Measurements from ENCODE around the gene LRFN5.
"Not testable (repeated sequence)": the region's sequence is repeated elsewhere in the genome, so short reads cannot be mapped to it uniquely, and the experiment has no call there.

The LRFN5 gene

GRCh38 chr14:41663473-41663850, 56.8 kb downstream of the LRFN5 start:
- H3K9me2 ChIP-seq (replicated peaks; ENCODE audit: control insufficient read depth, low read length), result no peaks in the 10 kb centered on the region
- no peaks in the 10 kb centered on the region for H3K4me1 ChIP-seq (ENCODE audit: control insufficient read depth, low read length)
- H3K27me3 ChIP-seq (ENCODE audit: control insufficient read depth, low read length), result no peaks in the 10 kb centered on the region
- no peaks in the 10 kb centered on the region for H3K9me3 ChIP-seq (ENCODE audit: control insufficient read depth, insufficient read depth, low read length)
- no peak overlapping the region for H3K4me3 ChIP-seq (ENCODE audit: low read length)
- no peaks in the 10 kb centered on the region for H3K79me2 ChIP-seq (ENCODE audit: control insufficient read depth, low read length)
- no peaks in the 10 kb centered on the region for H3K36me3 ChIP-seq (ENCODE audit: control insufficient read depth, low read length)
- no peaks in the 10 kb centered on the region for H3F3A ChIP-seq (ENCODE audit: control insufficient read depth, insufficient read depth)
- TF ChIP-seq CTCF (IDR thresholded peaks at IDR 0.05; ENCODE audit: low read depth, low read length, poor library complexity, severe bottlenecking), result no peak
- no peak for TF ChIP-seq EZH2phosphoT487 (IDR thresholded peaks at IDR 0.05; ENCODE audit: borderline replicate concordance, low read length)
- H3K27ac ChIP-seq (ENCODE audit: low read depth, low read length), result no peak overlapping the region
- H3K4me2 ChIP-seq (ENCODE audit: low read length), result no peak overlapping the region
- no peaks in the 10 kb centered on the region for H4K20me1 ChIP-seq (ENCODE audit: control insufficient read depth, insufficient read depth, low read depth, low read length)

DNA sequence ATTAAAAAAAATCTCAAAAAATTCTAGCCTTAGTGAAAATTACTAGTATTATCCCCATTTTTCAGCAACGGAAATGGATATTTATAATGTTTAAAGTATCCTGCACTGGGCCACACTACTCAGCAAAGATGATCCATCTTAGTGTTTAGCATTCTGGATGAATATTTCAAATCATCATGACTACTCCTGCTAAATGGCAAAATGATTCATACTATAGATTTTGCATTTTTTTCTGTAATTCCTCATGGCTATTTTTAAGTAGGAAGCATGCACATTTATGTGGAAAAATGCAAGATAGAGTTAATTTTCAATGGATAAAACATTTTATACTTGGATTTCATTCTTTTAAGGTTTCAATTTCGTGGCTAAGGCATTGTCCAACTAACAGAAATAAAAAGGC, 59.6 kb downstream of the LRFN5 start:
- H3K9me3 ChIP-seq (ENCODE audit: control insufficient read depth, insufficient read depth, low read length), result no peaks in the 10 kb centered on the region
- H3K27ac ChIP-seq (ENCODE audit: low read depth, low read length), result no peak overlapping the region
- no peak for TF ChIP-seq CTCF (IDR thresholded peaks at IDR 0.05; ENCODE audit: low read depth, low read length, poor library complexity, severe bottlenecking)
- TF ChIP-seq EZH2phosphoT487 (IDR thresholded peaks at IDR 0.05; ENCODE audit: borderline replicate concordance, low read length), result no peak
- H3K27me3 ChIP-seq (ENCODE audit: control insufficient read depth, low read length), result no peaks in the 10 kb centered on the region
- no peaks in the 10 kb centered on the region for H3K79me2 ChIP-seq (ENCODE audit: control insufficient read depth, low read length)
- H3K4me2 ChIP-seq (ENCODE audit: low read length), result no peak overlapping the region
- no peaks in the 10 kb centered on the region for H3K4me1 ChIP-seq (ENCODE audit: control insufficient read depth, low read length)
- no peaks in the 10 kb centered on the region for H3K36me3 ChIP-seq (ENCODE audit: control insufficient read depth, low read length)
- no peak overlapping the region for H3K4me3 ChIP-seq (ENCODE audit: low read length)
- H3F3A ChIP-seq (ENCODE audit: control insufficient read depth, insufficient read depth), result no peaks in the 10 kb centered on the region
- no peaks in the 10 kb centered on the region for H4K20me1 ChIP-seq (ENCODE audit: control insufficient read depth, insufficient read depth, low read depth, low read length)
- no peaks in the 10 kb centered on the region for H3K9me2 ChIP-seq (replicated peaks; ENCODE audit: control insufficient read depth, low read length)

DNA sequence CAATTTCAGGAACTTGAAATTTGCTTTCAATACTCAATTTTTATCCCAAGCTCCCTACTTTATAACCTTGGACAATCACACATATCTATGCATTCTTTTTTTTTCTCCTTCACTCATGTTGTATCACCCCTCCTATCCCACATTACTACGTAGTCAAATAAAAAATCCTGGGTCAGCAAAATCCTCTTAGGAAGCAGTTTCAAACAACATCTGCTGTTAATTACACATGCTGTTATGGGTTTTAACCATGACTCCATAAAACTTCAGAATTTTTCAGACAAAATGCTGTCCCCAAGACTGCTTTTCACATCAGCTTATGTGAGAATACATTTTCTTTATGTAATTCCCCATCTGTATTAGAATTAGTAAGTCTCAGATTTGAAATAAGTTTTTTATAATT, 61.7 kb downstream of the LRFN5 start:
- Histone ChIP-seq H3K4me2 (ENCODE audit: low read length) (no peak overlapping the region), H3K4me3 (ENCODE audit: low read length) (no peak overlapping the region), H3K4me1 (ENCODE audit: control insufficient read depth, low read length) (no peaks in the 10 kb centered on the region), H3K27me3 (ENCODE audit: control insufficient read depth, low read length) (no peaks in the 10 kb centered on the region), H3K27ac (ENCODE audit: low read depth, low read length) (no peak overlapping the region), H3F3A (ENCODE audit: control insufficient read depth, insufficient read depth) (no peaks in the 10 kb centered on the region), H4K20me1 (ENCODE audit: control insufficient read depth, insufficient read depth, low read depth, low read length) (no peaks in the 10 kb centered on the region), H3K36me3 (ENCODE audit: control insufficient read depth, low read length) (no peaks in the 10 kb centered on the region), H3K9me3 (ENCODE audit: control insufficient read depth, insufficient read depth, low read length) (no peaks in the 10 kb centered on the region), H3K9me2 (replicated peaks; ENCODE audit: control insufficient read depth, low read length) (no peaks in the 10 kb centered on the region), H3K79me2 (ENCODE audit: control insufficient read depth, low read length) (no peaks in the 10 kb centered on the region)
- TF ChIP-seq EZH2phosphoT487 (IDR thresholded peaks at IDR 0.05; ENCODE audit: borderline replicate concordance, low read length) (no peak), CTCF (IDR thresholded peaks at IDR 0.05; ENCODE audit: low read depth, low read length, poor library complexity, severe bottlenecking) (no peak)

DNA sequence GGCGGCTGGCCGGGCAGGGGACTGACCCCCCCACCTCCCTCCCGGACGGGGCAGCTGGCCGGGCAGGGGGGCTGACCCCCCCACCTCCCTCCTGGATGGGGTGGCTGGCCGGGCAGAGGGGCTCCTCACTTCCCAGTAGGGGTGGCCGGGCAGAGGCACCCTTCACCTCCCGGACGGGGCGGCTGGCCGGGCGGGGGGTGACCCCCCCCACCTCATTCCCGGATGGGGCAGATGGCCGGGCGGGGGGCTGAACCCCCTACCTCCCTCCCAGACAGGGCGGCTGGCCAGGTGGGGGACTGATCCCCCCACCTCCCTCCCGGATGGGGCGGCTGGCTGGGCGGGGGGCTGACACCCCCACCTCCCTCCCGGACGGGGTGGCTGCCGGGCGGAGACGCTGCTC, 66.9 kb downstream of the LRFN5 start:
- not testable (repeated sequence) for H3K9me3 ChIP-seq (ENCODE audit: control insufficient read depth, insufficient read depth, low read length); H3K36me3 ChIP-seq (ENCODE audit: control insufficient read depth, low read length); H3K27ac ChIP-seq (ENCODE audit: low read depth, low read length); H3K9me2 ChIP-seq (replicated peaks; ENCODE audit: control insufficient read depth, low read length); H3K4me1 ChIP-seq (ENCODE audit: control insufficient read depth, low read length); H3K4me2 ChIP-seq (ENCODE audit: low read length); H4K20me1 ChIP-seq (ENCODE audit: control insufficient read depth, insufficient read depth, low read depth, low read length); H3F3A ChIP-seq (ENCODE audit: control insufficient read depth, insufficient read depth); H3K4me3 ChIP-seq (ENCODE audit: low read length); H3K27me3 ChIP-seq (ENCODE audit: control insufficient read depth, low read length); H3K79me2 ChIP-seq (ENCODE audit: control insufficient read depth, low read length)

DNA sequence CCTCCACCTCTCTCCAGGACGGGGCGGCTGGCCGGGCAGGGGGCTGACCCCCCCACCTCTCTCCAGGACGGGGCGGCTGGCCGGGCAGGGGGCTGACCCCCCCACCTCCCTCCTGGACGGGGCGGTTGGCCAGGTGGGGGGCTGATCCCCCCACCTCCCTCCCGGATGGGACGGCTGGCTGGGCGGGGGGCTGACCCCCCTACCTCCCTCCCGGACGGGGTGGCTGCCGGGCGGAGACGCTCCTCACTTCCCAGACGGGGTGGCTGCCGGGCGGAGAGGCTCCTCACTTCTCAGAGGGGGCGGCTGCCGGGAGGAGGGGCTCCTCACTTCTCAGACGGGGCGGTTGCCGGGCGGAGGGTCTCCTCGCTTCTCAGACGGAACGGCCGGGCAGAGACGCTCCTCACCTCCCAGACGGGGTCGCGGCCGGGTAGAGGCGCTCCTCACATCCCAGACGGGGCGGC, 67.9 kb downstream of the LRFN5 start:
- not testable (repeated sequence) for H3K79me2 ChIP-seq (ENCODE audit: control insufficient read depth, low read length); H3K27ac ChIP-seq (ENCODE audit: low read depth, low read length); H3K4me2 ChIP-seq (ENCODE audit: low read length); H3F3A ChIP-seq (ENCODE audit: control insufficient read depth, insufficient read depth); H3K9me2 ChIP-seq (replicated peaks; ENCODE audit: control insufficient read depth, low read length); H4K20me1 ChIP-seq (ENCODE audit: control insufficient read depth, insufficient read depth, low read depth, low read length); H3K4me1 ChIP-seq (ENCODE audit: control insufficient read depth, low read length); H3K4me3 ChIP-seq (ENCODE audit: low read length); H3K36me3 ChIP-seq (ENCODE audit: control insufficient read depth, low read length); H3K9me3 ChIP-seq (ENCODE audit: control insufficient read depth, insufficient read depth, low read length); H3K27me3 ChIP-seq (ENCODE audit: control insufficient read depth, low read length)
